Measurements from ENCODE around the gene RAB11B.
"Not testable (repeated sequence)": the region's sequence is repeated elsewhere in the genome, so short reads cannot be mapped to it uniquely, and the experiment has no call there.

The RAB11B gene

GRCh38 chr19:8421484-8422461 is 31.6 kb downstream of the RAB11B start:
- TF ChIP-seq CTCF (IDR thresholded peaks at IDR 0.05; ENCODE audit: borderline replicate concordance, insufficient read depth, low read depth, low read length), result no peak
- no peak overlapping the region for H3K4me3 ChIP-seq (ENCODE audit: low read depth, low read length)

GRCh38 chr19:8423817-8424223 is 33.7 kb downstream of the RAB11B start:
- H3K4me3 ChIP-seq (ENCODE audit: low read depth, low read length), result no peak overlapping the region
- TF ChIP-seq CTCF (IDR thresholded peaks at IDR 0.05; ENCODE audit: borderline replicate concordance, insufficient read depth, low read depth, low read length), result no peak

- H3K4me3 ChIP-seq (ENCODE audit: low read depth, low read length), result not testable (repeated sequence)
These were observed 35.2 kb downstream of the RAB11B start for GRCh38 chr19:8425331-8425730.

- TF ChIP-seq CTCF (IDR thresholded peaks at IDR 0.05; ENCODE audit: borderline replicate concordance, insufficient read depth, low read depth, low read length), result no peak
These were observed 36.1 kb downstream of the RAB11B start for GRCh38 chr19:8426283-8426682.

GRCh38 chr19:8429044-8429443 is 38.9 kb downstream of the RAB11B start:
- no peak overlapping the region for H3K4me3 ChIP-seq (ENCODE audit: low read depth, low read length)
- no peak for TF ChIP-seq CTCF (IDR thresholded peaks at IDR 0.05; ENCODE audit: borderline replicate concordance, insufficient read depth, low read depth, low read length)

More at GRCh38 chr19:8426283-8426682, 36.1 kb downstream of the RAB11B start:
- no peak overlapping the region for H3K4me3 ChIP-seq (ENCODE audit: low read depth, low read length)

GRCh38 chr19:8429826-8430225 is 39.7 kb downstream of the RAB11B start:
- no peak overlapping the region for H3K4me3 ChIP-seq (ENCODE audit: low read depth, low read length)
- no peak for TF ChIP-seq CTCF (IDR thresholded peaks at IDR 0.05; ENCODE audit: borderline replicate concordance, insufficient read depth, low read depth, low read length)

- H3K4me3 ChIP-seq (ENCODE audit: low read depth, low read length), result no peak overlapping the region
These were observed 40.5 kb downstream of the RAB11B start for GRCh38 chr19:8430650-8431049.

More at GRCh38 chr19:8430650-8431049, 40.5 kb downstream of the RAB11B start:
- no peak for TF ChIP-seq CTCF (IDR thresholded peaks at IDR 0.05; ENCODE audit: borderline replicate concordance, insufficient read depth, low read depth, low read length)

All from GM12875 (cell line).